NCI-H2107 (cell line): ENCODE data around the gene PPTC7.
A peak's percentile ranks its signal among the peaks of the same experiment; 100 is the strongest.
"Not testable (repeated sequence)": the region's sequence is repeated elsewhere in the genome, so short reads cannot be mapped to it uniquely, and the experiment has no call there.

ENCODE experiments used
- DNase-seq: peaks from one replicate; lab custom pipeline; 2025; lab: John Stamatoyannopoulos, UW

The PPTC7 gene

DNA sequence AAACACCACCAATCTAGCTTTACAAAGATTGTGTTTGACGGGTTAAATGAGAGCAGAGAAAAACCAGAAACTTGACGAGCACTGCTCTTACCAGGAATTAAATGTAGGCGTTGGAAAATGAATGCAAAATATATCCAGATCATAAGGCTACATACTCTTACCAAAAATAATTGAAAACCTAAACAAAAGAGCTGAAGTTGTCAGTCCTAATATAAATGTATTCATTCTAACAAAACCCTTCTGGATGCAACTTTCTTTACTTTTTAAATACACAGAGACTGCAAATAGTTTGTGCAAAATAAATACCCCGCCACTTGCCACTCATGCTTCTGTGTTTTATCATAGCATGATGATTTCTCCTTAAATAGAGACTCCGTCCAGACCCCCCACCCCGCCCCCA, 48.3 kb downstream of the PPTC7 start:
- no peak for DNase-seq

DNA sequence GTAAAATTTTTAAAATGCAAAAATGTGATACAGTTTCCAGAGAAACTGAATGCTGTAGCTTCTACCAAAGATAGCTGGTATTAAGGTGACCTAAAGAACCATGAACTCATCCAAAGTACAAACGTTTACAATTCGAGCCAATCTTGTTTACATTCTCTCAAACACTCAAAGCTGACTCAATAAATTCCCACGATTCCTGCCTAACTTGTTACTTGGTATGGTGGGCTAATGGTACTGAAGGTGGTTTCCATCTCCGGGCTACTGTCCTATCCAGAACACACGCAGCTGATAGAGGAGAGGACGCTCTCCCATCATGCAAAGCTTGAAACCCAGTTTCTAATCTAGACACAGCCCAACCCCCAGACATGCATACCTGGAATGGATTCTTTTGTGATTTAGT, 49.5 kb downstream of the PPTC7 start:
- DNase-seq: no peak

DNA sequence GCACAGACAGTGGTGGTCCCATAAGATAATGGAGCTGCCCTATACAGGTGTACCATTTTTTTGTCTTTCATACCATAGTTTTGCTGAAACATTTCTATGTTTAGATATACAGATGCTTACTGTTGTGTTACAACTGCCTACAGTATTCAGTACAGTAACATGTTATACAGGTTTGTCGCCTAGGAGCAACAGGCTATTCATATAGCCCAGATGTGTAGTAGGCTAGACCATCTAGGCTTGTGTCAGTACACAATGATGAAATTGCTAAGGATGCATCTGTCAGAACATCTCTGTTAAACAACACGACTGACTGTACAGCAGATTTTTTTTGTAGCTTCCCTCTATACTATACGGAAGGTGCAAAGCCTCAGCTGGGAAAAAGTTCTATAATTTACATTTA, 50.5 kb downstream of the PPTC7 start:
- no peak for DNase-seq

DNA sequence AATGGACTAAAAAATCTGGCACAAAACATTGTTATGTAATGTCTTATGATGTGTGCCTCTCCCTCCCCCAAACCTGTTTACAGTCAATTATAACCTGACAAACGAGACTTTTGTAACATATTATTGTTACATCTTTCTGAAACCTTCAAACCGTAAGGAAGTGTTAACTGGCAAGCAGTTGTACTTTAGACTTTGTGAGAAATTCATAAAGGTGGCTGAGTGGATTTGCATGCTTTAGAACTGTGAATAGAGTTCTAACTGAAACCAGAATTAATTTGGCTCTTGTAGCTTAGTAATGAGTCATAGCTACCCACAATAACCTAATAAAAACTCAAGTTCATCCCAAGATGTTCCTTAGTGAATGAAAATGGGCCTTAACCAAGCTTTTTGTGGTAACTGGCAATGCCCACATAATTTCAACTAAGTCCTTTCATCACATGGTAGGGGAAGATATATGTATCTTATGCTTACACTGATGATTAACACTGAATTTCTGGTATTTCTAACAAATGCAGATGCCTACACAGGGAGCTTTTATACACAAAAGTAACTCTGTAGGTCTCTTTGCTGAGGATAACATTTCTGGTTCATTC, 51.3 kb downstream of the PPTC7 start:
- DNase-seq: peak; percentile 15

DNA sequence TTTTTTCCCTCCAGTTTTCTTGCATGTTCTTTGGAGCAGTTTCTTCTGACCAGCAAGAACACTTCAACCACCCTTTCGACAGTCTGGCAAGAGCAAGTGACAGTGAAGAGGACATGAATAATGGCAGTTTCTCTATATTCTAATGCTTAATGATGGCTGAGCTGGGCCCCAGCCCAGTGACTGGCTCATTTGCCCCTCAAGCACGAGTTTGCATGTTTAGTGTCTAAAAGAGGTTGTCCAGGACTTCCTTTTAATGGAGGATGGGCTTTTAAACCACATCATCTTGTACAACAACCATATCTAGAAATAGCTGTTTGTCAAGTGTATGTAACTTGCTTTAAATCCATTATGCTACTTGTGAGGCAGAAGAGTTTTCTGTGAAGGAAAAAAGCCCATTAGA, 52.6 kb downstream of the PPTC7 start:
- DNase-seq: no peak

DNA sequence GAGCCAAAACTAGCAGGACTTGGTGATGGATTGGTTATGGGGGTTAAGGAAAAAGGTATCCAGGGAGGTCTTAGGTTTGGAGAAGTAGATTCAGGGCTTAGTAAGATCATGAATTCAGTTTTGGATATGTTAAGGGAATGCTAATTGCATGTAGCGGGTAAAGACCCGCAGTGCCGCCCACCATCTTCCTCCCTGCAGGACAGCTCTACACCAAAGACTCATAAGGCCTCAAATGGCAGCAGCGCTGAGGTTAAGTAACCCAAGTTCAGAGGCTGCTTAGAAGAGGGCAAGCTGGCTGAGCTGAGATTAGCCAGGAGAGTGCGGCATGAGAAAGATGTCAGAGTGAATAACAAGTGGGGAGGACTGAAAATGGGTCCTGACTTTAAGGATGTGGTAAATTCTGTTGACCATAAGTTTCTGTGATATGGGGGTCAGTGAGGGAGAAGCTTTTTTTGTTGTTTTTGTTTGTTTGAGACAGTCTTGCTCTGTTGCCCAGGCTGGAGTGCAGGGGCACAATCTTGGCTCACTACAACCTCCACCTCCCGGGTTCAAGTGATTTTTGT, 54.8 kb downstream of the PPTC7 start:
- no peak for DNase-seq

DNA sequence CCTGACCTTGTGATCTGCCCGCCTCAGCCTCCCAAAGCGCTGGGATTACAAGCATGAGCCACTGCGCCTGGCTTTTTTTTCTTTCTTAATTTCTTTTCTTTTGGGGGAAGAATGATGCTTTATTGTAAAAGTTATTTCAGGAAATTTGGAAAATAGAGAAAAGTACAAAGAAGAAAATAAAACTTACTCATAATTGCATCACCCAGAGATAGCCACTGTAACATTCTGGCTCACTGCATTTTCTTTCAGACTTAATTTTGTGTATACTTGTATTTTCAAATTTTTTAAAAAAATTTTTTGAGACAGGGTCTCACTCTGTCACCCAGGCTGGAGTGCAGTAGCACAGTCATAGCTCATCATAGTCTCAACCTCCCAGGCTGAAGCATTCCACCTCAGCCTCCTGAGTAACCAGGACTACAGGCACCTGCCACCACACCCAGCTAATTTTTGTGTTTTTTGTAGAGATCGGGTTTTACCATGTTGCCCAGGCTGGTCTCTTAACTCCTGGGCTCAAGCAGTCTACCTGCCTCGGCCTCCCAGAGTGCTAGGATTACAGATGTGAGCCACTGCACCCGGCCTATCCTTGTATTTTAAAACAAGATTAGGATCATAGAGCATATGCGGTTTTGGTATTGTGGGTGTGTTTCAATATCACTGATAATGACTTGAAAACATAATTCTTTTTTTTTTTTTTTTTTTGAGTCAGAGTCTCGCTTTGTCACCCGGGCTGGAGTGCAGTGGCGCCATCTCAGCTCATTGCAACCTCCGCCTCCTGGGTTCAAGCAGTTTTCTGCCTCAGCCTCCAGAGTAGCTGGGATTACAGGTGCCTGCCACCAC, 62.0 kb downstream of the PPTC7 start:
- DNase-seq: not testable (repeated sequence)

DNA sequence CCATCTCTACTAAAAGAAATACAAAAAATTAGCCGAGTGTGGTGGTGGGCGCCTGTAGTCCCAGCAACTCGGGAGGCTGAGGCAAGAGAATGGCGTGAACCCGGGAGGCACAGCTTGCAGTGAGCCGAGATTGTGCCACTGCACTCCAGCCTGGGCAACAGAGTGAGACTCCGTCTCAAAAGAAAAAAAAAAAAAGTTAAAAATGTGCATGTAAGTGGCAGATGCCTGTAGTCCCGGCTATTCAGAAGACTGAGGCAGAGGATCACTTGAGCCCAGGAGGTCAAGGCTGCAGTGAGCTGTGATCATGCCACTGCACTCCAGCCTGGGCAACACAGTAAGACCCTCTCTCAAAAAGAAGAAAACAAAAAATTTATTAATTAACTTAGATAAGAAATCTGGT, 65.1 kb downstream of the PPTC7 start:
- not testable (repeated sequence) for DNase-seq

DNA sequence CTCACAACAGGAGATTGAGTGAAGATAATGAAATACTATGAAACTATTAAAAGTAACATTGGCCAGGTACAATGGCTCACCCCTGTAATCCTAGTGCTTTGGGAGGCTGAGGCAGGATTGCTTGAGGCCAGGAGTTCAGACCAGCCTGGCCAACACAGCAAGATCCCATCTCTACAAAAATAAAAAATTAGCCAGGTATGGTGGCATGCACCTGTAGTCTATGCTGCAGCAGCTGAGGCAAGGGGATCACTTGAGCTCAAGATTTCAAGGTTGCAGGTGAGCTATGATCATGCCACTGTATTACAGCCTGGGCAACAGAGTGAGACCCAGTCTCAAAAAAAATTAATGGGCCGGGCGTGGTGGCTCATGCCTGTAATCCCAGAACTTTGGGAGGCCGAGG, 66.1 kb downstream of the PPTC7 start:
- no peak for DNase-seq

DNA sequence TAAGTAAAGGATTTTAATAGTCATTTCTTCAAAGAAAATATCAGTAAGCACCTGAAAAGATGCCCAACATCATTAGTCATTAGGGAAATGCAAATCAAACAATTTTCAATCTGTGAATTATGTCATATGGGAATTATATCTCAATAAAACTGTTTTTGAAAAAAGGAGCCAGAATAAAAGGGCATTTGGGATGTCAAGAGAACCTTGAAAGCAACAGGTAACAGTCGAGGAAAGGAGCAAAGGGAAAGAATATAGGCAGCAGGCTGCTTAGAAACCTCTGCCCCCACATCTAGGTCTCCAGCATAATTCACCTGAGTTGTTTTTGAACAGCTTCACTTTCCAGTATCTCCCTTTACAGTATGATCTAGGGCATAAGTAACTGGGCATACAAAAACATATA, 68.8 kb downstream of the PPTC7 start:
- no peak for DNase-seq

DNA sequence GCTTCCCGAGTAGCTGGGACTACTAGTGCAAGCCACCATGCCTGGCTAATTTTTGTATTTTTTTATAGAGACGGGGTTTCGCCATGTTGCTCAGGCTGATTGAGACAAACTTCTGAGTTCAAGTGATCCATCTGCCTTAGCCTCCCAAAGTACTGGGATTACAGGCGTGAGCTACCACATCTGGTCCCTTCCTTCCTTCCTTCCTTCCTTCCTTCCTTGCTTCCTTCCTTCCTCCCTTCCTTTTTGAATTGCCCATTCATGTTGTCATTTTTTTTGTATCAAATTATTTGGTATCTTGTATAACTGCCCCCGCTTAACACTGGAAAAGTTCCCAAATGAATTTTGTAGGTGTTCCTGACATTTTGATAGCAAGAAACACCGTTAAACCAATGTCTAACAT, 69.3 kb downstream of the PPTC7 start:
- DNase-seq: no peak

DNA sequence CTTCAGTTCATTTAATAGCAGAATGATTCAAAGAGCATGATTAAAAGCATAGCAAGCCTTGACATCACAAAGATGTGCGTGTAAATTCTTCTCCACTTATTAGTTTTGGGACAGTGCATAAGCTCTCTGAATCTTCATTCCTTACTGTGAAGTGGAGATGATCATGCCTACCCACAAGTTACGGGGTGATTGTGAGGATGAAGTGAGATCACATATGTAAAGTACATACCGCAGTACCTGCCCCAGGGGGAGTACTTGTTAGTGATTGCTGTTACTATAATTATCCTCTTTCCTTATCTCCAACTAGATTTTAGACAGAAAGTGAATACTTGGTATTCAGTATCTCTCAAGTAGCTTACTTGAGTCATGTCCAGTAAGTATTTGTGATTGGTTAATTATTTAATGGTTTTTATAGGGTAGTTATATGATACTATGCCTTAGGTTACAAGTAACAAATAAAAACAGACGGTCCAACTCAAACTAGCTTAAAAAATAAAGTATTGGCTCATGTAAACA, 75.0 kb downstream of the PPTC7 start:
- no peak for DNase-seq

DNA sequence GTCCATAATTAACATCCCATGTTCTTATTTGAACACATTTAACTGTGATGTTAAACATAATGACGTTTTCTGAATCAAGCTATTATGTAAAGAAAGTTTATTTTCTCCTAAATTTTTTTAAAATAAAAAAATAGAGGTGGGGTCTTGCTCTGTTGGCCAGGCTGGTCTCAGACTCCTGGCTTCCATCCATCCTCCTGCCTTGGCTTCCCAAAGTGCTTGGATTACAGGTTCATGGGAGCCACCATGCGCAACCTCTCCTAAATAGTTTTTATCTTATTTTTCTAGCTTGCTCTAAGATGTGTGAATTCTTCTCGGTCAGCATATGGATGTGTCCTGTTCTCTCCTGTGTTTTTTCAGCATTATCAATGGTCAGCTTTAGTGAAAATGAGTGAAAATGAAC, 77.8 kb downstream of the PPTC7 start:
- no peak for DNase-seq

DNA sequence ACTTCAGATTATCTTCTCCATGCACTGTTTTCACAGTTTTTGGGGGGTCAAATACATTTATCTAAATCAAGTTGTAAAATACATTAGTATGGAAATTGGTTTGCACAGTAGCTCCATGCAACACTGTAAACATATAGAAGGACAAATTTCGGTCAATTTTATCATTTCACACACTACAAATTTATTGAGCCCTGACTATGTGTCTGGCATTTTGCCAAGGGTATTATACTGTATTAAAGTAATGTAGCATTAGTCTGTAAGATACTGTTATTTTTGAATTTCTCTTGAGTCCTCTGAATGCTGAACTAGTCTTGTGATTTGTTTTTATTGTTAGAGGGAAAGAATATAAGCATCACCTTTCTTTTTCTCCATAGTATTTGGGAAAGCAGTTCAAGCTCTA, 79.7 kb downstream of the PPTC7 start:
- DNase-seq: no peak

DNA sequence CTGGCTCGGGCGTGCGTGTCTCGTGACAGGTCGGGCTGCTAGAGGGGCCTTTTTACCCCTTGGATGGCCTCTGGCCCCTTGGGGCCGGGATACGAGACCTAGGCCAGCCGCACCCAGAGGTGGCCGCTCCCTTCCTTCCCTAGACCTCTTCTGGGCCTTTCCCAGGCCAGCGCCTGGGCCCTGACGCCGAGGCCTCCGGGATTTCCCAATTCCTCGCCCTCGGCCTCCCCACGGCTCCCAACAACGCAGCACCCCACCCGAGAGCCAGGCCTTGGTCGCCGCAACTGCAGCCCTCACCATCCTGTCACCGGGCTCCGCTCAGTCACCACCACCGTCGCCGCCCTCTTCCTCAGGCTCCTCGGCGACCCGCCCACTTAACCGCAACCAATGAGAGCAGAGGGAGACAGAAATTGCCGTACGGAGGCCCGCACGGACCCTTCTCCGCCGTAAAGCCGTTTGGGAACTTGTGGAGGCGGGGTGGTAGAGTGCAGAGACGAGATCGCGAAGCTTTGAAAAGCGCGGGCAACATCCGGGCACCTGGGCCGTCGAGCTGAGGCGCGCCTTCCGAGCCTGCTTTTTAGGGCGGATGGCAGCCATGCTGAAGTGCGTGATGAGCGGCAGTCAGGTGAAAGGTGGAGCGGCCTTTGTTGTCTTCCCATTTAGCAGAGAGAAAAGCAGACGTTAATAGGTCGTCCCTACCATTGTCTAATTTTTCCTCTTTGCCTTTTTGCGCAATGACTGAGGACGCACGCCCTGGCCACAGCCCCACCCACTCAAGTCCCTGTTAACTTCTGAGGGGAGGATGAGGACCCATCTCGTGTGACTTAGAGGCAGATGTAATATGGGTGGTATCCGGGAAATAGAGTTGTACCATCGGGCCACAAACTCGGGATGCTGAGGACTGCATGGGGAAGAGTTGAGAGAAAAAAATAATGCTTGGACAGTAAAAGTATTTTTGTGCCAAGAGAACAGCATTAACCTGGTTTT, 81.1 kb downstream of the PPTC7 start, which contains the start of the genes RAD9B and VPS29:
TSS of gene RAD9B (plus strand) at position 580 of the 987 bp plus-strand sequence. CDS start at position 587, 7 bp downstream.
TSS of gene VPS29 (minus strand) at position 360 of the 987 bp plus-strand sequence. CDS start at position 300, 60 bp downstream.
- DNase-seq: peak; percentile 98

DNA sequence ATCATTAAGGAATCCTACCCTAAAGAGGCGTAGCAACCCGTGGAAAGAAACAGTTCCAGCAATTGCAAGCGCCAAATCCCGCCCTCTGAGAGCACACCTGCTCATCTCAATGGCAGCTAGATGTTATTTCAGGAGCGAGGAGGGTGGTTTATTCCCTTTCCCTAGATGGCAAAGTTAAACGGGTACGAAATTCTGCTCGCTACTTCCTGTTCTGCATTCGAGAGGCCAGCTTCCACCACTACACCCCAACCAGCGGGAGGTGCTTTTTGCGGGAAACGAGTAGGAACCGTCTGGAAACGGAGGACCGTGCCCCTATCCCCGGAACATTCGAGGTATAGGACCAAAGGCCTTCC, 81.7 kb downstream of the PPTC7 start:
- DNase-seq: peak; percentile 52

DNA sequence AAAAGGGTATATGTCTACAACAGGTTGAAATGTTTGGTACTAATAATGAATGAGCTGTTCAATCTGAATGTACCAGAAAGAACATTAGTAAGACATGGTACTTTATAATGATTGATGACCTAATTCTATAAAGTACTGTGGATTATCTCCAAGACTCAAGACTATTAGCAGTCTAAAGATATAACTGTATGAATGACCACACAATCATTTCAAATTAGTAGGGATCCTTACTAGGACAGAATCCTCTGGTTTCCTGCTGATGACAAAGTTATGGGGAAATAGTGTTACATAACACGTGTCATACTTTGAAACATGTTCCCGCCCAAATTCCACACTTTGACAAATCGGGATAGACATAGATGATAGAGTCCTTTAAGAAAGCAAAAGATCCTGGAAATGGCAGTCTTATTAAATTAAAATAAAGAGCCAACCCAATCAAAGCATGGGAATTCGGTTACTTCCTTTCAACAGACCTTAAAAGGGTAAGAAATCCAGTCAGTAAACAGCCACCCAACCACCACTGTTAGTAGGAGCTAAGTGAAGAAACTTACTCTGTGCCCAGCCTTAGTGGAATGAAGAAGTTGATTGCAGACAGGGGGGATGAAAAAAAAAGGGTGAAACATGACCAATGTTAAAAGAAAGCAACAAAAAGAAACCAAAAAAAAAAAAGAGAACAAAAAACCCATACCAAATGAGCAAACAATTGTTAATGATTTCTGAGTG, 84.0 kb downstream of the PPTC7 start:
- no peak for DNase-seq
